Tibial nerve (tissue), 4 donors: Measurements from ENCODE around the gene GABRA4.

Source experiments
- CTCF ChIP-seq, 5 experiments: fragments of 200-600 bp in 3 of 5; fragments of 450-650 bp in 2 of 5; sonication (generic) in 3 of 5; IDR thresholded peaks; one replicate each; pipeline ENCODE4 v1.5.1; 2016 to 2019; ENCODE audit warnings: antibody characterized with exemption in 5 of 5, mild to moderate bottlenecking in 3 of 5, moderate library complexity in 2 of 5
- EP300 ChIP-seq, 2 donors: sonication (generic); formaldehyde crosslinking; IDR thresholded peaks; one replicate each; pipeline ENCODE4 v1.6.1; 2017; ENCODE audit warnings: antibody characterized with exemption in 2 of 2, mild to moderate bottlenecking in 1 of 2
- POLR2A ChIP-seq, 2 donors: fragments of 450-650 bp; IDR thresholded peaks; one replicate each; pipeline ENCODE4 v1.6.1; 2017; ENCODE audit warnings: antibody characterized with exemption in 2 of 2, mild to moderate bottlenecking in 2 of 2, moderate library complexity in 2 of 2

- TF ChIP-seq CTCF (IDR thresholded peaks at IDR 0.05): no peak
- no peak for TF ChIP-seq POLR2A (IDR thresholded peaks at IDR 0.05)
- TF ChIP-seq EP300 (IDR thresholded peaks at IDR 0.05): no peak
Observed at GRCh38 chr4:46974891-46975543, 18.4 kb downstream of the GABRA4 start.
